IPS-NIHi11 (cell line): ENCODE results near the gene ALAD.
"Not testable (repeated sequence)": the region's sequence is repeated elsewhere in the genome, so short reads cannot be mapped to it uniquely, and the experiment has no call there.

Source experiments
- DNase-seq: peaks from one replicate; pipeline ENCODE4 v3.0.0; 2012; ENCODE audit warnings: mixed read lengths, low spot score

ALAD gene

DNA sequence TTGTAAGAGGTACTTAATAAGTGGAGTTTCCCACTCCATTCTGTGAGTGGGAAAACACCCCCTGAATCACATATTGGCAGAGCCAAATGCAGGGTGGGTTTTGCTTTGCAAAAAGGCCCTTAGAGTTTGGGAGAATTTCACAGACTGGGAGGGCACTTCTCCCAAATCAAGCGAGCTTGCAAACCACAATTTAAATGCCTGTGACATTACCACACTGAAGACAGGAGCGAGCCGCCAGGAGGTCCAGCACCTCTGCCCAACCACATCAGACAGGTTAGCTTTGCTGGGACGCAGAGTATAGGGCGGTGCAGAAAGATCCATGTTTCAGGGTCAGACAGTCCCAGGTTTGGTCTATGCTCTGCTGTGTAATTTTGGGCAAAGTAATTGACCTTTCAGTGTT, 2.3 kb downstream of the ALAD start:
- DNase-seq: no peak

- DNase-seq: no peak
Measured at GRCh38 chr9:113397203-113397631, 3.9 kb downstream of the ALAD start.

DNA sequence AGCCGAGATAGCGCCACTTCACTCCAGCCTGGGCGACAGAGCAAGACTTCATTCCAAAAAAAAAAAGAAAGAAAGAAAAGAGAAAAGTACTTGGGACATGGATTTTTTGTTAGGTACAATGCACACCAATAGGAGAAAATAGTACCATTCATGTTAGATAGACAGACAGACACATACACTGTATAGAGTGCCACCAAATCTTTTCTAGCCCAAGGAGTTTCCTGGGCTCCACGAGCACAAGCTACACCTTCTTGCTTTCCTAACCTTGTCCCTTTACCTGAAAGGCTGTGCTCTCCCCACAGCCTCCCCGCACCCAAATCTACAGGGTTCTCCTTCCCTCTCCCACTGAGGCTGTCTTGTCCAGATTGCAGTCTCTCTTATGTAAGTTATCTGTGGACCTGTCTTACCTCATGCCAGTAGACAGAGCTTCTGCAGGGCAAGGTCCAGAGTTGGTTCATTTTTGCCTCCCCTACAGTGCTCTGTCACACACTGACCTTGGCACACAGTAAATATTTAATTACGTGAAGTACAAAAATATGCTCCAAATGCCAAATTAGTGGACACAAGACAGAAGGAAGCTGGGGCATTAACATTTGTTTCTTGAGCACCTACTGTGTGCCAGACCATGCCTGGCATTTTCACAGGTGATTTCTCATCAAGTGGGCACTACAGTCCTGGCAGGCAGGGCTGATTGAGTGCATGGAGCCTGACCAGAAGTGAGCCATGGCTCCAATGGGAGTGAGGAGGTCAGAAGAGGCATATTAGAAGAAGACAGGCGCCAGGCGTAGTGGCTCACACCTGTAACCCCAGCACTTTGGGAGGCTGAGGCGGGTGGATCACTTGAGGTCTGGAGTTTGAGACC, 5.9 kb downstream of the ALAD start:
- no peak for DNase-seq

DNA sequence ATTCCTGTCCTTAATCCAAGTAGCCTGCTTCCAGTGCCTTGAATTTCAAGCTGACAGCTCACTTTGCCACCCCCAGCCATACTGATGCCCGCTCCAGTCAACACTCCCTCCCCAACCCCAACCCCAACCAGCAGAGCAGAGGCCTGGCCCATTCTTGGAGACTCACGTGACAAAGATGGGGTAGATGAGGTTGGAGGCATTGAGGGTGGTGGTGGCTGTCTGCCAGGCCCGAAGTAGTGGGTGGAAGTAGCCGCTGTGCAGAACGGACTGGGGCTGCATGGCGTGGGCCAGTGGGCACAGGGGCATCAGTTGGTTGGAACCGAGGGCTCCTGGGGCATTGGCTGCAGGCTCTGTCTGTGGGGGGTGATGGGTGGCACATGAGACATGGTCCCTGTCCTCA, 7.8 kb downstream of the ALAD start:
- no peak for DNase-seq

DNA sequence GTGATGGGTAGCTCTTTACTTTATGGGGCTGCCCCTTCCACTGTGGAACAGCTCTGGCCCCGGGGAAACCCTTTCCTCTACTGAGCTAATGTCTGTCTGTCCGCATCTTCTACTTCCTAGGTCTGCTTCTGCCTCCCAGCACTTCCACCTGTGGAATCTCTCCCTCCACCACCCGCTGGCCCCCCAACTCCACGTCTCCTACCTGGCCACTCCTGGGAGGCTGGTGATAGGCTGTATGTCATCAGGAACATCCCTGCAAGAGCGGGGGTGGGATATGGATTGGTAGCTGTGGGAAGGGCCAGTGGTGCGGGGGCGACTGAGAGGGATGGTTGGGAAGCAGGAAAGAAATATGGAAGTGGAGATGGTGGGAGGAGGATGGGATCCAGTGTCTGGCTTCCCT, 9.2 kb downstream of the ALAD start:
- no peak for DNase-seq

- no peak for DNase-seq
Measured at GRCh38 chr9:113390192-113390960, 10.7 kb downstream of the ALAD start.

GRCh38 chr9:113389451-113389850, 11.6 kb downstream of the ALAD start:
- DNase-seq: no peak

GRCh38 chr9:113388833-113389232, 12.3 kb downstream of the ALAD start:
- DNase-seq: no peak

- DNase-seq: no peak
Measured at GRCh38 chr9:113387560-113388230, 13.4 kb downstream of the ALAD start.

GRCh38 chr9:113386571-113387393, 14.3 kb downstream of the ALAD start:
- DNase-seq: no peak

DNA sequence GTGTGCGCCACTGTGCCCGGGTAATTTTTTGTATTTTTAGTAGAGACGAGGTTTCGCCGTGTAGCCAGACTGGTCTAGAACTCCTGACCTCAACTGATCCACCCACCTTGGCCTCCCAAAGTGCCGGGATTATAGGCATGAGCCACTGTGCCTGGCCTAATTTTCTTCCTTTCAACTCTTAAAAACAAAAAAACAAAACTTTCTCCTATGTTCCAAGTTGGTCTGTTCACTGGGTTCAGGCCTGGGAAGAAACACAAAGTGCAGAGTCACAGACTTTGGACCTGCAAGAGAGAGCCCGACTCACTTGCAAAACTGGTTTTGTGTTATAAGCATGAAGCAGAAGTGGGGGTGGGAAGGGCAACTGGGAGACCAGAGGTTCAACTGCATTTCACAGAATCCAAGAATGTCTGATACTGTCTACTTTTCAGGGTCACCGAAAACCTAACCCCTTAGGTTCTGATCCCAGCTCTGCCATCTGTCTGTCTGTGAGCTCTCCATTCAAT, 19.1 kb downstream of the ALAD start:
- DNase-seq: no peak

DNA sequence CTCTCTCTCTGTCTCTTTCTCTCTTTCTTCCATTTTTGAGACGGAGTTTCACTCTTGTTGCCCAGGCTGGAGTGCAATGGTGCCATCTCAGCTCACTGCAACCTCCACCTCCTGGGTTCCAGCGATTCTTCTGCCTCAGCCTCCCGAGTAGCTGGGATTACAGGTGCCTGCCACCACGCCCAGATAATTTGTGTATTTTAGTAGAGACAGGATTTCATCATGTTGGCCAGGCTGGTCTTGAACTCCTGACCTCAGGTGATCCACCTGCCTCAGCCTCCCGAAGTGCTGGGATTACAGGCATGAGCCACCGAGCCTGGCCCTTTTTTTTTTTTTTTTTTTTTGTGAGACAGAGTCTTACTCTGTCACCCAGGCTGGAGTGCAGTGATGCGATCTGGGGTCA, 19.6 kb downstream of the ALAD start:
- not testable (repeated sequence) for DNase-seq

DNA sequence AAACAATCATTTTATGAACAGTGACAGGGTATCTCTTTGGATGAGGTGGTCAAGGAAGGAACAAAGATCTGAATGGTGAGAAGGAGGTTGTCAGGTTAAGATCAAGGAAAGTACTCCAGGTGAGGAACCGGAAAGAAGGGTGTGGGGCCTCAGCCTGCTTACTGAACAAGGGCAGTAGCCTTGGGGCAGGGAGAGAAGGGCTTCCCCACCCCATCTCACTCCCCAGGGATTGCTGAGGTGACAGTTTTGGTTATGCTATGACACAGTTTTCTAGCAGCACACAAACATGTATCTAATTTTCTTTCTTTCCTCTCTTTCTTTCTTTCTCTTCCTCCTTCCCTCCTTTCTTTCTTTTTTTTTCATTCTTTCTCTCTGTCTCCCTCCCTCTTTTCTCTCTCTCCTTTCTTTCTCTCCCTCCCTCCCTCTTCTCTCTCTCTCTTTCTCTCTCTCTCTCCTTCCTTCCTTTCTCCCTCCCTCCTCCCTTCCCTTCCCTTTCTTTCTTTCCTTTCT, 20.2 kb downstream of the ALAD start:
- DNase-seq: no peak

- not testable (repeated sequence) for DNase-seq
Measured at GRCh38 chr9:113379829-113380210, 21.3 kb downstream of the ALAD start.

- not testable (repeated sequence) for DNase-seq
Measured at GRCh38 chr9:113379094-113379828, 21.8 kb downstream of the ALAD start.

GRCh38 chr9:113376634-113377567, 24.2 kb downstream of the ALAD start, which contains the start of gene HDHD3:
Gene HDHD3, minus strand, starts transcription at chr9:113376986. Its CDS starts 2,632 bp downstream, at chr9:113374354.
- peak; percentile 96 for DNase-seq

GRCh38 chr9:113375057-113376023, 25.7 kb downstream of the ALAD start:
- no peak for DNase-seq
